NK-92 (cell line): ENCODE data around the gene PRR23E.

Source experiments
- DNase-seq: peaks from one replicate; lab custom pipeline; 2025; ENCODE audit not compliant: unreplicated experiment; lab: John Stamatoyannopoulos, UW

The PRR23E gene

DNA sequence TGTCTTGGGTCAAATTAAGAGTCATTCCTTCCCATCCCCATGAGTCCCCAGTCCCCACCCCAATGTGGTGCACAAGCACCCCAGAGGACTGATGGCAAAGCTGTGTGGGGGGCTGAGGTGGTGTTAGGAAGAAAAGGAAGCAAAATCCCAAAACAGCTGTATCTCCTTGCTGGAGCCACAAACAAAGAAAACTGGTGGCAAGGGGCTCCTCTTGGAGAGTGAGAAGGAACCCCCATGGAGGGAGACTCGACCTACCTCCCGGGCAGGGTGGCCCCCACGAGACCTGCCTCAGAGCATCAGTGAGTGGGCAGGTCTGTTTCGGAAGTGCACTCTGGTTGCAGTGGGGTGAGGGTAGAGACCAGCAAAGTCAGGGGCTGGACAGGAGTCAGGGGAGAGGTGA, 29.2 kb downstream of the PRR23E start:
- no peak for DNase-seq

GRCh38 chr3:127222664-127223063, 29.7 kb downstream of the PRR23E start:
- DNase-seq, result no peak

DNA sequence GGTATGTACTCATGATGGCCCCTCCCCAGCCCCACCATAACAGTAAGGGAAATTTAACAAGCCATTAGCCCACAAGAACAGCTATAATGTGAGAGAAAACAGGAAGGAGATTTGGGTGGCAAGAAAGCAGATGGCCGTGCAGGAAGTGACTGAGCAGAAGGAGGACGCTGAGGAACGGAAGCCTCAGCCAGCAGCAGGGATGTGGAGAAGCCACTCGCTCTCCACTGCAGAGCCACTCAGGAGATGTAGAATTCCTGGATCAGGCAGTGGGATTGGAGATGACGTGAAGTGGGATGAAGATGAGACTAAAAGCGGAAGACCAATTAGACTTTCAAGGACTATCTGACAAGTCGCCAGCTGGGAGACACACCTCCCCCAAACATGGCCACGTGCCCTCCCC, 31.2 kb downstream of the PRR23E start:
- no peak for DNase-seq

DNA sequence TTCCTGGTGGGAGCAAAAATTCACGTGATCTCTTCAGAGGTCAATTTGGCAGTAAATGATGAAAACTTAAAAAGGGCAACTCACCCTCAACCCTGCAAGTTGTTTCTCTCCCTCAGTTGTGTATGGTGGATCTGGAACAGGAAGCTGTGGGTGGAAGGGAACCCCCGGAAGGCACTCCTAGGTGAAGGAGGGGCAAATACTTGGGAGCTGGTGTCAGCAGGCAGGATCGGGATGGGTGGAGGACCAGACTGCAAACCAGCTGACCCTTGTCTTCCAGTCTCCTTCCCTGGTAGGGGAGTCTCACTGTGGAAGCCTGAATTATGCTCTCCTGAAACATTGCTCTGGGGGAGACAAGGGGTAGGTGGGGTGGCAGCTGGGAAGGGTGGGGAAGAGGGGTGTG, 33.5 kb downstream of the PRR23E start:
- DNase-seq, result no peak

GRCh38 chr3:127226946-127227842, 34.3 kb downstream of the PRR23E start:
- DNase-seq, result no peak

- no peak for DNase-seq
Measured at GRCh38 chr3:127228866-127229265, 35.9 kb downstream of the PRR23E start.

DNA sequence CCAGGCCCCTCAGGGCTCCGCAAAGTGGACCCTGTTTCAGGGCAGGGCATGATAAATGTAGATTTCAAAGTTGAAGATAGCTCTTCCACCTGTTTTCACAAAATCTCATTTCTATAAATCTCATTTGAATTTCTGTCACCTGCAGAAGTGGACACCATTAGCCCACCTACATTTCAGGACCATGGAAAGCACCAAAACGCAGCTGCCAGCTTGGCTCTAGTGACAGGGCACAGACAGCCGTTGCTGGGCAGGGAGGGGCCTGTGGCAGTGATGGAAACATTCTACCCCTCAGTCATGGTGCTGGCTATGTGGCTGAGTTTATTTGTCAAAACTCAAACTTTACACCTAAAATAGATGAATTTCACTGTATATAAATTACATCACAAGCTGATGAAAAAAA, 40.4 kb downstream of the PRR23E start:
- no peak for DNase-seq

DNA sequence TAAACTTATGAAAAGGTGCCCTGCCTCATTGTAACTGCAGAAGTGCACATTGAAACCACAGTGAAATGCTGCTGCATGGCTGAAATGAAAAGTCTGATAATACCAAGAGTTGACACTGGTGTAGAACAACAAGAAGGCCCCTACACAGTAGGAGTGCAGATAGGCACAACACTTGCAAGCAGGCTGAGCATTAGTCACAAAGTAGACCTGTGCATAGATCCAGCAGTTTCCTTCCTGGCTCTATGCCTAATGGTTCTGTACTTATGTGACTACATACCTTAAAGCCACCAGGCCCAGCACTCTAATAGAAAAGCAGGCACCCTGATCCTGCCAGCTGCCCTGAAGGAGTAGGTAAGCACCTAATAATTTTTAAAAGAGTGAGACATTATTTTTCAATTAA, 41.8 kb downstream of the PRR23E start:
- no peak for DNase-seq

GRCh38 chr3:127235706-127236105, 42.8 kb downstream of the PRR23E start:
- no peak for DNase-seq

DNA sequence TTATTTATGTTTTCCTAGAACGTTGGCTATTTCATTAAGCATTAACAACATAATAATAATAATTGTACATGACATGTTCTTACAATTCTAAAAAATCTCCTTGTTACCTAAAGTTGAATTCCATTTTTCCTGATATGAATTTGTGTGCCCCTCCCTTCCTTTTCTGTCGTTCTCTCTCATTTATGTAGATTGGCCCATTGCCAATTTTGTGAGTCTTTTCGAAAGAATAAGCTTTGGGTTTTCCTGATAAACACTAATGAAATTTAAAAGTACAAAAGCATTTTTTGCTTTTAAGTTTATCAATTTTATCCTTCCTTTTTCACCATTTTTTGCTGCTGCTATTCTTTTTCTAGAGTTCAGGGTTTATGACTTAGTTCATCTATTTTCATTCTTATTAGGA, 44.9 kb downstream of the PRR23E start:
- DNase-seq, result no peak

- no peak for DNase-seq
Measured at GRCh38 chr3:127238602-127239001, 45.7 kb downstream of the PRR23E start.

DNA sequence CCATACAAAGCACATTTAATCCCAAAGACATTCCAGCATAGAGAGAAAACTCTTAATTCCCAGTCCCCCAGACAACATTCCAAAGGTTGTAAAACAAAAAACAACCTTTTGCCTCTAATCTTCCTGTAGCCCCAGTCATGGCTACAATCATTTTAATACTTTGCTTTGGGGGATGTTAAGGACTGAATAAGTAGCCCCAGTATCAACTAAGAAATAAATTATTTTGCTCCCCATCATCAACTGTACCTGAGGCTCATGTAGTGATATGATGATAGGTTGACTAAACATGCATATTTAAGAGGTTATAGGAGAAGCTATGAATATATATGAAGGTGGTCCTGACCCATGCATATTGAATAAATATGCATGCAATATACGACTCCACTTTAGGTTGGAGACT, 54.4 kb downstream of the PRR23E start:
- no peak for DNase-seq
